ENCODE data around the gene AQP11. TPM values are rescaled to one million over a fixed set of nuclear protein-coding genes. Genes with fewer than 3 reads are reported as not detected.

The AQP11 gene
- polyA plus RNA-seq, 1 of the 3 experiments (the other 2 are of a cell fraction) = 1.8 TPM

GRCh38 chr11:77598195-77598594, 8.4 kb downstream of the AQP11 start:
- Histone ChIP-seq H3K36me3 (replicated peaks in 1 of 2; ENCODE audit: control insufficient read depth in 1 of 2, insufficient read depth in 2 of 2, low read length in 1 of 2) (peaks cover 0 to 7% of the 10 kb centered on the region in 2 experiments), H3K4me1 (ENCODE audit: control insufficient read depth in 1 of 2, insufficient read depth in 2 of 2, low read depth in 1 of 2, low read length in 1 of 2) (peaks cover 0 to 18% of the 10 kb centered on the region in 2 experiments; a peak in 2 of 4 replicates), H3K27me3 (ENCODE audit: insufficient read depth) (no peaks in the 10 kb centered on the region), H3K79me2 (ENCODE audit: insufficient read depth) (no peaks in the 10 kb centered on the region), H4K20me1 (ENCODE audit: insufficient read depth) (no peaks in the 10 kb centered on the region), H3K4me2 (no peak overlapping the region), H2AFZ (ENCODE audit: low read depth) (no peak overlapping the region), H3K9me2 (no peaks in the 10 kb centered on the region), H3F3A (replicated peaks; ENCODE audit: insufficient read depth) (peaks cover 19% of the 10 kb centered on the region), H3K4me3 (ENCODE audit: low read depth in 2 of 2, low read length in 1 of 2) (no peak overlapping the region), H3K9ac (no peak overlapping the region), H3K27ac (ENCODE audit: low read depth in 2 of 2, low read length in 1 of 2) (no peak overlapping the region), H3K9me3 (no peaks in the 10 kb centered on the region)
- WGBS (ENCODE audit: low lambda C conversion rate) = 96% methylated on average over 2 of the region's 2 CpGs
- TF ChIP-seq JUND (IDR thresholded peaks at IDR 0.05) = no peak
- no peak for TF ChIP-seq NFIC (IDR thresholded peaks at IDR 0.05; ENCODE audit: borderline replicate concordance)
- TF ChIP-seq USF2 (IDR thresholded peaks at IDR 0.05; ENCODE audit: borderline replicate concordance, low read depth, low read length) = no peak
- no peak for TF ChIP-seq POLR2AphosphoS5 (IDR thresholded peaks at IDR 0.05; ENCODE audit: low read depth, low read length)
- no peak for TF ChIP-seq TEAD4 (IDR thresholded peaks at IDR 0.05; ENCODE audit: borderline replicate concordance, insufficient read depth)
- TF ChIP-seq CHD2 (IDR thresholded peaks at IDR 0.05; ENCODE audit: low read length, partially characterized antibody) = no peak
- TF ChIP-seq FOXM1 (IDR thresholded peaks at IDR 0.05; ENCODE audit: low read depth) = no peak
- no peak for TF ChIP-seq FOSL2 (IDR thresholded peaks at IDR 0.05; ENCODE audit: borderline replicate concordance, low read depth)
- TF ChIP-seq MEF2A (IDR thresholded peaks at IDR 0.05; ENCODE audit: borderline replicate concordance, low read depth) = no peak
- no peak for TF ChIP-seq RXRA (IDR thresholded peaks at IDR 0.05; ENCODE audit: borderline replicate concordance, low read depth)
- no peak for TF ChIP-seq ELF1 (IDR thresholded peaks at IDR 0.05)
- no peak for TF ChIP-seq SMC3 (IDR thresholded peaks at IDR 0.05; ENCODE audit: low read depth, low read length)
- no peak for TF ChIP-seq RAD21 (IDR thresholded peaks at IDR 0.05; ENCODE audit: low read length)
- TF ChIP-seq PBX3 (IDR thresholded peaks at IDR 0.05) = no peak
- TF ChIP-seq REST (IDR thresholded peaks at IDR 0.05; ENCODE audit: low read depth, low read length) = no peak
- TF ChIP-seq MXI1 (IDR thresholded peaks at IDR 0.05; ENCODE audit: low read depth, low read length) = no peak
- TF ChIP-seq GATA2 (CRISPR knock-in tag; IDR thresholded peaks at IDR 0.05) = no peak
- POLR2A ChIA-PET = interaction anchor here (1.0 kb wide), 1 partner anchor 9 kb away, joined by 3 read pairs; no protein-coding TSS in a partner anchor
- DNase-seq = no peak
- CTCF ChIA-PET = interaction anchor here (1.1 kb wide), 1 partner anchor 14 kb away, joined by 3 read pairs; no protein-coding TSS in a partner anchor
